HK-2 (cell line): ENCODE results near the gene SZT2.

Experiments used
- DNase-seq: peaks from one replicate; pipeline ENCODE4 v3.0.0-alpha.2; 2018; ENCODE audit not compliant: unreplicated experiment

SZT2 gene

DNA sequence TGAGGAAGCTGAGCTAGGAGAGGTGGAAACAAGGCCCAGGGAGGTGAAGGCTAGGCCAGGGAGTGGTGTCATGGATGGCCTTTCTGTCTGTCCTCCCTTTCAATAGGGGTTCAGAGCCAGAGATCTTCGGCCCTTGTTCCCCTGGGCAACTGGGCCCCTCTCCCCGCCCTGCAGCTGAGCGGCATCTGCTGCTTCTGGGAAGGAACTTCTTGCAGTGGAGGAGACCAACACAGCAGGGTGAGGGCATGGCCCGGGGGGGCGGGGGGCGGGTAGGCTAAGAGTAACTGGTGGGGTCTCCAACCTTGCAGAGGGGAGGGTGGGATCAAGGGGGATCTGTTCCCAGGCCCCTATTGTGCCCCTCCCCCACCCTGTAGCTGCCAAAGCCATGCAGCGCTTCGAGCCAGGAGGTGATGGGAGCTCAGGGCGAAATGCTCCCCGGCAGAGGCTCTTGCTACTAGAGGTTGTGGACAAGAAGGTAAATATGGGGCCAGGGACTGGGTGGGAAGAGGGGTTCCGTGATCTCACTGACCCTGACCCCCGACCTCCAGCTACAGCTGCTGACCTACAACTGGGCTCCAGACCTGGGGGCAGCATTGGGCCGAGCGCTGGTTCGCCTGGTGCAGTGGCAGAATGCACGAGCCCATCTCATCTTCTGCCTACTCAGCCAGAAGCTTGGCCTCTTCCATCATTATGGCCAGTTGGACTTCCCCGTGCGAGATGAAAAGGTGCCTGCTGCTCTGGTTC is 52.4 kb downstream of the SZT2 start:
- no peak for DNase-seq

DNA sequence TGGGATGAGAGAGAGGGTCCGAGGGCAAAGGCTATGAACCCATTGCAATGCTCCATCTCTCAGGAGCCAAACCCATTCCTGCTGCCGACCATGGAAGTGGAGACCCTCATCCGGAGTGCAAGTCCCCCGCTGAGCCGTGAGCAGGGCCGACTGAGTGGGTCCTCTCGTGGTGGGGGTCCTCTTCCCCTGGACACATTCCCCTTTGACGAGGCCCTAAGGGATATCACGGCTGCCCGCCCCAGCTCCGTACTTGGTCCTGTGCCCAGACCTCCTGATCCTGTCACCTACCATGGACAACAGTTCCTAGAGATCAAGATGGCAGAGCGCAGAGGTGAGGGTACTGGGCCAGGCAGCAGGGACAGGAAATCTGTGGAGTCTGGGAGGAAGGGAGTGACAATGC is 53.1 kb downstream of the SZT2 start:
- DNase-seq = no peak

DNA sequence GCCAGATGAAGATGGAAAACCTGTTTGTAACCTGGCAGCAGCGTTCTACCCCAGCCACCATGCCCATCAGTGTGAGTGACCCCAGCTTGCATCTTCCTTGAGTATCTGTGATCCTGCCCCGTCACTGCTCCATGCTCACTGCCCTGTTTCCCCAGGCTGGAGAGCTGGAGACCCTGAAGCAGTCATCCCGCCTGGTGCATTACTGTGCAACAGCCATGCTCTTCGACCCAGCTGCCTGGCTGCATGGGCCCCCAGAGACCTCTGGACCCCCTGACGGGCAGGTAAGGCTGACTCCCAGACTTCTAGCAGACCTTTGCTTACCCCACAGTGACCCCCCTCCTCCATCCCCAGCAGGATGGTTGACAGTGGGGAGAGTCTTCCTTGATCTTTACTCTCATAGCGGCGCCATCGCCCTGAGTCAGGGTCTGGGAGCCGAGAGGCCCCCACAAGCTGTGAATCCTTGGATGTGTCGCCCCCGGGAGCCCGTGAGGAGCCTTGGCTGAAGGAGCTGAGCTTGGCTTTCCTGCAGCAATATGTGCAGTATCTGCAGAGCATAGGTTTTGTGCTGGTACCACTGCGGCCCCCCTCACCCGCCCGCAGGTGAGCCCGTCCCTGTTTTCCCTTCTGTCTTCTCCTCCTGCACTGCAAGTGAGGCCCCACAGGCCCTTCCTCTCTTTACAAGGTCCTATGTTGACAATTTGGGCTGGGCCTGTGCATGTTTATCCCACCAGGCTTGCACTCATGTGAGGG is 53.7 kb downstream of the SZT2 start:
- no peak for DNase-seq

DNA sequence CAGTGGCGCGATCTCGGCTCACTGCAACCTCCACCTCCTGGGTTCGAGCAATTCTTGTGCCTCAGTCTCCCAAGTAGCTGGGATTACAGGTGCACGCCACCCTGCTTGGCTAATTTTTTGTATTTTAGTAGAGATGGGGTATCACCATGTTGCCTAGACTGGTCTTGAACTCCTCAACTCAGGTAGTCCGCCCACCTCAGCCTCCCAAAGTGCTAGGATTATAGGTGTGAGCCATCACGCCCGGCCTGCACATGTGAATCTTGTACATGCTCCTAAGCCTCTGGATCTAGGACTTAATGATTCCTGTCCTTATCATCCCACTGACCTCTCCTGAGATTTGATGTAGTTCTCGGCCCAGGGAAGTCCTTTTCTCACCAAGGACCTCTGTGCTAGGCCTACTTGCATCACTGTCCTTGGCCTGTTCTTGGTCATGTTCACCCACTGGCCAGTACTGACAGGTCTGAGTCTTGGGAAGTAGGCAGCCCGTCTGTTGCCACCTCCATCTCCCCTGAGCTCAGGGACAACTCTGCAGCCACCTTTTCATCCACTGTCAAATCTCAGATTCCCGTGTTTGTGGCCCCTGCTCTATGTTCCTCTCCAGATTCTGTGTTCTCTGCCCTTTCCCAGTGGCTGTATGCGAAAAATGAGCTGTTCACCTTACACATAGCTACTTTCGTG is 54.6 kb downstream of the SZT2 start:
- no peak for DNase-seq

DNA sequence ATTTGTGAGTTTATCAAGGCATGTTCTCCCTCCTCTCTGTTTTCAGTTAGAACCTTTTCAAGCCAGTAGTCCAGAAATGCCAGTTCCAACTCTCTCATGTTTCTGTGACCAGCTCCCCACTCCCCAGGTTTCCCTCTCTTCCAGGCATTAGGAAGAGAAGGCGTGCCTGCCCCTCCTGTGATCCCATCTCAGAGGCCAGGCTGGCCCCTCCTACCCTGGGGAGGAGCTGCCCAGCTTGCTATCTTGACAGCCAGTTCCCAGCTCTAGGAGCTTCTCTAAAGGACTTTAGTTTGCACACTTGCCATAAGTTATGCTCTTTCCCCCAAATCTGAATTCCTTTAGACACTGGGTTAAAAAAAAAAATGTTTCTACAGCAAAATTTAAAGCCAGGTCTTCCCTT is 55.1 kb downstream of the SZT2 start:
- DNase-seq = no peak

DNA sequence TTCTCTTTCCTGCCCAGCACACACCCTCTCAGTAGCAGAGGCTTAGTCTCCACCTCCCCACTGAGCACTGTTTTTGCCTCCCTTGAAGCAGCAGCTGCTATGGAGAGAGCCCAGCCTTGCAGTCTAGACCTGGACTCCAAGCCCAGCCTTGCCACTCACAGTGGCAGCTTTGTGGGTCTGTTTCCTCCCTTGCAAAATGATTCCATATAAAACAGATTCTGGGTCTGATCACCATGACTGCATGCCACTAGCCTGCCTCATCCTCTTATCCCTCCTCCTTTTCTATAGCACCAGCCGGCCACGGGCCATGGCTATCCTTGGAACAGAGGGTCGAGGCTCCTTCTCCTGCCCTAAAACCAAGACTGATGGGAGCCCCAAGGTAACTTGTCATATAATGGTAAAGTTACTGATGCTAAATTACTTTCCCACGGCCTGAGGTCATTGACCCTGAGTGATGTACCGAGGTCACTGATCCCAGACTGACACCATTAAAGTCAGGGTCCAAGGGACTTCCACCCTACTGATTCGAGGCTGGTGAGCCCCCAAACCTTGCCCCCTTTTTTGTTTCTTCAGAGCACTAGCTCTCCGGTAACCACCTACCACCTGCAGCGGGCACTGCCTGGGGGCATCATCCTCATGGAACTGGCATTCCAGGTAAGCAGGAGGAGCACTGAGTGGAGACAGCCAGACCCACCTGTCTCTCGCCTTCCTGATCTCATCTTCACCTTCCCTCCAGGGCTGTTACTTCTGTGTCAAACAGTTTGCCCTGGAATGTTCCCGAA is 56.1 kb downstream of the SZT2 start:
- DNase-seq = no peak

DNA sequence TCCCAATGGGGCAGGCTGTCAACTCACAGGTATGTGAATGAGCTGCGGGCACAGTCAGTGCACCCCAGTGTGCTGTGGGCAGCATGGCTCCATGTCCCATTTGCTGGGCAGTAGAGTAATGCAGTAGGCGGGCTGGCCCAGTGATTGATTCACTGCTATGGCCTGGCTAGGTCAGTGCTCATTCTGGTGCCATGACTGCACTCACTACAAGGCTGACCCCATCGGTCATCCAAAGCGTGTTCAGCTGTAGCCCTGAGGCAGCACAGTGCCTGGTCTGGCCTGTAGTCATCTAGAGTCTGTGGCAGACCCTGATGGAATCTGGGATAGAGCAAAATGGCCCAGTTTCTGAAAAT is 56.7 kb downstream of the SZT2 start:
- no peak for DNase-seq

DNA sequence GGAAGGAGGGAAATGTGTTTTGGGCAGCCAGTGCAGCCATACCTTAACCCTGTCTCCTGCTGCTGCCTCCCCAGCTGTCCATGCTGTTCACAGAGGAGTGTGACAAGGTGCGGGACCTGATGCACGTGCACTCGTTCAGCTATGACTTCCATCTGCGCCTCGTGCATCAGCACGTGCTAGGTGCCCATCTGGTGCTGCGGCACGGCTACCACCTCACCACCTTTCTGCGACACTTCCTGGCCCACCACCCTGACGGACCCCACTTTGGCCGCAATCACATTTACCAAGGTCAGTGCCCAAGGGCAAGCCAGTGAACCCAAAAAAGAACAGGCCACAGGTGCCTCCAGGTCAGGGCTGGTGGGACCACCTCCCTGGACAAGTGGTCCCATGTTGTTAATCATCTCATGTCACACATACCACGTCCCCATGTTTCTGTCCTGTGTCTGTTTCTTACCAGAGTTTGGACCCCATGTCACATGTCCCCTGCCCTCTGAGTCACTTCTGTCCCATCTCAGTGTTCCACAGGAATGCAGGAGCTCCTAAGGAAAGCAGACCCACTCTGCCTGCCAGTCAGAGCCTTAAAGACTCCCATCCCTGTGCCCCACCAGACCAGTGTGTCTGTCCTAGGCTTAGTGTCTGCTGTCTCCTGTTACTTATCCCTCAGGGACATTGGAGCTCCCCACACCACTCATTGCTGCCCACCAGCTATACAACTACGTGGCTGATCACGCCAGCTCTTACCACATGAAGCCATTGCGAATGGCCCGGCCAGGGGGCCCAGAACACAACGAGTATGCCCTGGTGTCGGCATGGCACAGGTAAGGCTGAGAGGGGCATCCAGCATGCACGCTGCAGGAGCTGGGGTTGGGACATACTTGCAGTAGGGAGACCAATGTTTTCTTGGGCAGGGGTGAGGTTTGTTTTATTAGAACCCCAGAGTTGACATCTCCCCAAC is 57.5 kb downstream of the SZT2 start:
- no peak for DNase-seq

DNA sequence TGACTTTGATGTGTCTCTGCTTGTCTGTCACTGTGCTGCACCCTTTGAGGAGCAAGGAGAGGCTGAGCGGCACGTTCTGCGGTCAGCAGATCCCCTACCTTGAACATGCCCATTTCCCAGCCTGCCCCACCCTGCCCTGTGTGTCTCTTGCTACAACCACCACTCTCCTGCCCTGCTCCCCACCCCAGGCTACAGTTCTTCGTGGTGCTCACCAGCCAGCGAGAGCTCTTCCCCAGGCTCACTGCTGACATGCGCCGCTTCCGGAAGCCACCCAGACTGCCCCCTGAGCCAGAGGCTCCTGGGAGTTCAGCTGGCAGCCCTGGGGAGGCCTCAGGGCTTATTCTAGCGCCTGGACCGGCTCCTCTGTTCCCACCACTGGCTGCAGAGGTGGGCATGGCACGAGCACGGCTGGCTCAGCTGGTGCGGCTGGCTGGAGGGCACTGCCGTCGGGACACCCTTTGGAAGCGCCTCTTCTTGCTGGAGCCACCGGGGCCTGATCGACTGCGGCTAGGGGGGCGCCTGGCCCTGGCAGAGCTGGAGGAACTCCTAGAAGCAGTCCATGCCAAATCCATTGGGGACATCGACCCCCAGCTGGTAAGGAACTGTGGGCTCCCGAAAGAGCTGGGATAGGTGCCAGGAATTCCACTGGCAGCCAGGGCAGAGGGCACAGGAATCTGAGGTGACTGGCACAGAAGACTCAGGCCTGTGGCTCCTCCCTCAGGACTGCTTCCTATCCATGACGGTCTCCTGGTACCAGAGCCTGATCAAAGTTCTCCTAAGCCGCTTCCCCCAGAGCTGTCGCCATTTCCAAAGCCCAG is 58.4 kb downstream of the SZT2 start:
- no peak for DNase-seq

DNA sequence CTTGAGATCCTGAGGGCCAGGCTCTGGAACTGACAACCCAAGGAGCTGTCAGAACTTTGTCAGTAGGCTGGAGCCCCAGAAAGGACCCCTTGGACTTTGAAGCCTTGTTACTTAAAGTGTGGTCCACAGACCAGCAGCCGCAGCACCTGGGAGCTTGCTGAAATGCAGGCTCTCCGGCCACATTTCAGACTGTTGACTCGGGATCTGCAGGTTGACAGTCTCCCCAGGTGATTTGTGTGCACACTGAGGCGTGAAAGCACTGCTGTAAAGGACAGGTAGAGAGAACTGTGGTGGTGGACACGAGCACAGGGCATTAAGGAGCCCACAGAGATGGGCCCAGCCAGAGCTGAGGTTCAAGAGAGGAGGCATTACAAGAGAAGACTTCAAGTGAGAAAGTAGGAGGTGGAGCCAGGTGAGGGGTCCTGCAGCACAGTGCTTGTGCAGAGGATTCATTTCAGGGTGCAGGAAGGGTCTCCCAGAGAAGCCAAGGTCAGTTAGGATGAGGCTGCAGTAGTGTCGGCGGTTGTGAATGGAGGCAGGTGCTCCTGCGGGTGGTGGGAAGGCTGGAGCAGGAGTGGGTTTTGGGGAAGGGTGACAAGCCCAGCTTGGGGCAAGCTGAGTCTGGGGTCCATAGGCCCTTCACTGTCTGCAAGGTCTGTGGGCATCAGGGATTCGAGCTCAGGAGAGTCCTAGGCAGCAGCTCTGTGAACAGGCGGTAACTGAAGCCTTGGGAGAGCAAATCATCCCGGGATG is 59.4 kb downstream of the SZT2 start:
- DNase-seq = no peak

DNA sequence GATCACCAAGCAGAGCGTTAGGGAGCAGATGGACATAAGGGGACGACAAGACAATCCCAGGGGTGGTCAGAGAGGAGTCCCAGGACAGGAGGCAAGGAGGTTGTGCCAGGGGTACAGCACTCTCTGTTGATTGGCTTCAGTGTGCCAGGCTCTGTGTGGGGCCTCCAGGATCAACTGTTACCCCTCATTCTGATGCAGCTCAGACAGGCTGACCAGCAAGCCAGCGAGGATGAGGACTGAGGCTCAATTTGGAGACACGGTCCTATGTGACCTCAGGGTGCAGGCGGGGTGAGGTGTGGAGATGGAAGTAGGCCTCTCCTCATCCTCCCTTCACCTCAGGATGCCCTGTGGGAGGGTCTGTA is 60.0 kb downstream of the SZT2 start:
- DNase-seq = no peak

DNA sequence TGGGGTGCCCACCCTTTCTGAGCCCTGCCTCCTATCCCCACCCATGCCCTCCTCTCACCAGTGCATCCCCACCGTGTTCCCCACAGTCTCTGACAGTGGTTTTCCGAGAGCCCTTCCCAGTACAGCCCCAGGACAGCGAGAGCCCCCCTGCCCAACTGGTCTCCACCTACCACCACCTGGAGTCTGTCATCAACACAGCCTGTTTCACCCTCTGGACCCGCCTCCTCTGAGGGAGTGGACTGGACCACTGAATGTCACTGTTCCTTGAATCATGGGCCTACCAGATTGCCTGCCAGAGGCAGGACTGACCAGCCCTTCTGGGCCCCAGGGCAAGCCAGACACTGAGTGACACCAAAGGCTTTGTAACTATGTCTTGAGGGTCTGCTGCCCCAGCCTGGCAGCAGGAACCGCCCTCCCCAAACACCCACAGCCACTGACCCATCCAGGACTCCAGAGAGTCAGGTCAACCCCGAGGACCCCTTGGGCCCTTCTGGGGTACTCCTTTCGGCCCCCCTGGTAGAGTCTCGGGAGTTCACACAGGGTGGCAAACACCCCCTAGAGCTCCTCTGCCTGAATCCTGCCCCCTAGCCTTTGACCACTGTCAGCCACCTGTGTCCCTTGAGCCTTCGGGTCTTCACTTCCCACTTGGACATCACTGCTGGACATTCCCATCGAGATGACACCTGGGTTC is 60.7 kb downstream of the SZT2 start:
- no peak for DNase-seq

DNA sequence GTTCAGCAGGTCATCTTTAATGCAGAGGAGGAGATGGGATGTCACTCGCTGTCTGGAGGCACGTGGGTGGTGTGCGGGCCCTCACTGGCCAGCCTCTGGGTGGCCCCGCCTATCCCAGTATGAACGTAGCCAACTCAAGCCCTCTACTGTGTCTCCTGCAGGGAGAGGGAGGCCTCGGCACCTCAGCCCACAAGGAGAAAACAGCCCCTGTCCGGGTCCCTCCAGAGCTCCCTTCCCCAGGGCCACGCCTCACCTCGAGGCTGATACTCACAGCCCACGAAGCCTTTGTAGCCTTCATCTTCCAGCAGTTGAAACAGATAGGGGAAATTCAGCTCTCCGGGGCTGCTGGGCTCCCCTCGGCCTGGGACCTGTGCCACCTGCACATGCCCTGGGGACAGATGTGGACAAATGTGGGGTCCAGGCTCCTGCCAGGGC is 61.5 kb downstream of the SZT2 start:
- DNase-seq = no peak

DNA sequence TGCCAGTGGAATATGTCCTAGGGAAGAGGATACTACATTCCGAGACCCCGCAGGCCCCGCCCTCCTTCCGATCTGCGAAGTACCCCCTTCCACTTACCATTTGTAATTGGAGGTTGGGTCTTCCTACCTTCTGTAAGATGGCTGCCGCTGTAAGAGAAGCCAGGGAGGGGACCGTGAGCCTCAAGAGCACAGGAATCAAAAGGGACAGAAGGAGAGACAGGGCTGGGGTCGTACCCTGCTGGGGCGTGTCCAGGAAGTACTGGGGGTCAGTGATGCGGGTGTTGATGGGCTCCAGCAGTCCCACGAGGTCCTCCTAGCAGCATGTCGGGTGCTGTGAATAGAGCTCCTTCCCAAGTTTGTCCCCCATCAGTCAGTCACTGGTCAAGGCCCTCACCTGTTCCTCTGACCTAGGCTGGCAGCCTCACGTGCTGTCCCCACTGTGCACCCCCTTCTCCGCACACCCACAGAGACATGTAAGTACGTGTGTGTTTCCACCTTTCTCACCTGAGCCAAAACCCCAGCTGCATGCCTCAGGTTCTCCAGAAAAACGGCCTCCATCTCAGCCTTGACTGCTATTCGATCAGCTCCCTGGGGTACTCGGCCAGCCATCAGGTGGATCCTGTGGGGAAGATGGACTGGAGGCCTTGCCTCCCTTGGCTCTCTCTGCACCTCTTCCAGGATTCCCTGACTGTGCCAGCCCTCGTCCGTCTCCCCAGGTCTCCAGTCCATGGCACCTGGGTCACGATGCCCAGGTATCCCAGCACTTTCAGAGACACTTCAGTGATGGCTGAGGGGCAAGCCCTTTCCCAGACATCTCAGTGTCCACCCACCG is 62.2 kb downstream of the SZT2 start:
- no peak for DNase-seq

DNA sequence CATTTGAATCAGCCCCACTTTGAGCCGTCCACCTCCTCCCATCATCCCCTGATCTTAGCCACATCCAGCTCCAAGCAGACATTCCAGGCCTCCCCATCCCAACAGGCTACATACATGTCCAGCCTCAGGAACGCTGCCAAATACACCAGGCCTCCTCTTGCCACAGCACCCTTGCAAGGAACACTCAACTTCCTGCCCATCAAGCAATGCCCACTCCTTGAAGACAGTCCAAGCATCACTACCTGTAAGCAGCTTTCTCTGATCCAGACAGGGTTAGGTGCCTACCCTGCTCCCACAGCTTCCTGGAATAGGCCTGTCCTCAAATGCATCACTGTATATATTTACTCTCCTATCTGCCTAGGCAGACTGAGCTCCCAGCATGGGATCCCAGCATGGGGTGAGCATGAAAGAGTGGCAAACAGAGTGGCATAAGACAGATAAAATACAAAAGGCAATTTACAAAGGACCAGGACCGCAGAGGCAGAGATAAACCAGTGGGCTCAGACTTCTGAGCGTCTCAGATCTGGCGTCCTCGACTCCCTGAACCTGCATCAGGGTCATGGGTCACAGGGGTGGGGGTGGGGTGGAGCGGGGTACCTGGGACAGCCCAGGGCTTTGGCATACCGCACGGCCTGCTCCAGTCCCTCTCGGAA is 63.2 kb downstream of the SZT2 start:
- DNase-seq = no peak

DNA sequence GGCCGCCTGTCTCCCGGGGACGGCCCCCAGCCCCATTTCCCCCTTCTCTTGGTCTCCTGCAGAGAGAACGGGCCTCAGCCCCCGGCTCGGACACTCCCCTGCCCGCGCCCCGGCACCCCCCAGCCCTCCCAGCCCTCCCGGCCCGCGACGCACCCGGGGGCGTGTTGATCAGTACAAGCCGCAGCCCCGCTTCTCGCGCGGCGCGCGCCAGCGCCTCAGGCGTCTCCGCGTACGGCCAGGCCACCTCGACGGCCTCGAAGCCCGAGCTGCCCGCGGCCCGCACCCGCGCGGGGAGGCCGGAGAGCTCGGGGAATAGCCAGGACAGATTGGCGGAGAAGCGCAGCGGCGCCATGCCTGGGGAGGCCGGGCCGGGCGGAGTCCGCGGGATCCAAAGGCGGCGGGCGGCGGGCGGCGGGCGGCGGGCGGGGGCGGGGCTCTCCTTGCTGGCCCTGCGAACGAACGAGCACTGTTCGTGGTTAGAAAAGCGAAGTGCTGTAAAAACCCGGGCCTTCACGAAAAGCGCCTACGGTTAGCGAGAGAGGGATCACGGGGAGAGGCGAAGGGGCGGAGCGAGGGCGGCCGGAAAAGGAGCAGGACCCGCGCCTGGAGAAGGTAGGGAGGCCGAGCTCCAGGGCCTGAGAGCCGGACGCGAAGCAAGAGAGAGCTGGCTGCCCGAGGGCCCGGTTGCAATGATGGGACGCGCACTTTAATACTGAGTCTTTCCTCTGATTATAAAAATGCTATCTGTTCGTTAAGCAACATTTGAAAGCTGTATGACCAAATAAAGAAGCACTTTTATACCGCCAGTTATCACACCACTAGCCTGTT is 64.0 kb downstream of the SZT2 start, which contains the start of gene HYI:
Gene HYI (minus strand): TSS at position 490 of the 828 bp plus-strand sequence. CDS start 138 bp downstream, at position 352.
- peak; percentile 91 for DNase-seq
